Gastrocnemius medialis (tissue), 4 donors: ENCODE measurements around the gene KIRREL1.

ENCODE experiments used
- CTCF ChIP-seq, 5 experiments: fragments of 450-650 bp in 3 of 5; fragments of 200-600 bp in 2 of 5; sonication (generic) in 2 of 5; IDR thresholded peaks in 4 of 5; conservative IDR thresholded peaks in 1 of 5; 1 replicate in 4 of 5; 2 replicates in 1 of 5; pipeline ENCODE4 v1.5.1; 2016 to 2019; ENCODE audit warnings: antibody characterized with exemption in 5 of 5, mild to moderate bottlenecking in 3 of 5, moderate library complexity in 3 of 5
- POLR2A ChIP-seq, 2 donors: fragments of 450-650 bp; IDR thresholded peaks; one replicate each; pipeline ENCODE4 v1.6.1; 2017; ENCODE audit warnings: antibody characterized with exemption in 2 of 2, mild to moderate bottlenecking in 2 of 2, moderate library complexity in 2 of 2

- TF ChIP-seq POLR2A (IDR thresholded peaks at IDR 0.05) (no peak), CTCF (IDR thresholded peaks at IDR 0.05 in 4 of 5, conservative IDR thresholded peaks at IDR 0.05 in 1 of 5) (no peak)
Observed at GRCh38 chr1:158037866-158038359, 44.5 kb downstream of the KIRREL1 start.
